Peyer's patch (tissue), 4 donors: ENCODE results near the gene TDP1.

ENCODE experiments used
- POLR2A ChIP-seq, 2 donors: fragments of 450-650 bp; IDR thresholded peaks; one replicate each; pipeline ENCODE4 v1.5.1; 2017; ENCODE audit warnings: antibody characterized with exemption in 2 of 2, mild to moderate bottlenecking in 2 of 2, moderate library complexity in 2 of 2
- TF ChIP-seq, protein P1 (sequence below), 6 experiments: fragments of 450-650 bp in 4 of 6; fragments of 200-600 bp in 2 of 6; sonication (generic) in 1 of 6; IDR thresholded peaks; one replicate each; pipeline ENCODE4 v1.5.1; 2017 to 2019; ENCODE audit warnings: antibody characterized with exemption in 6 of 6, mild to moderate bottlenecking in 3 of 6, moderate library complexity in 1 of 6

- TF ChIP-seq POLR2A (IDR thresholded peaks at IDR 0.05), result no peak
- TF ChIP-seq, protein P1, sequence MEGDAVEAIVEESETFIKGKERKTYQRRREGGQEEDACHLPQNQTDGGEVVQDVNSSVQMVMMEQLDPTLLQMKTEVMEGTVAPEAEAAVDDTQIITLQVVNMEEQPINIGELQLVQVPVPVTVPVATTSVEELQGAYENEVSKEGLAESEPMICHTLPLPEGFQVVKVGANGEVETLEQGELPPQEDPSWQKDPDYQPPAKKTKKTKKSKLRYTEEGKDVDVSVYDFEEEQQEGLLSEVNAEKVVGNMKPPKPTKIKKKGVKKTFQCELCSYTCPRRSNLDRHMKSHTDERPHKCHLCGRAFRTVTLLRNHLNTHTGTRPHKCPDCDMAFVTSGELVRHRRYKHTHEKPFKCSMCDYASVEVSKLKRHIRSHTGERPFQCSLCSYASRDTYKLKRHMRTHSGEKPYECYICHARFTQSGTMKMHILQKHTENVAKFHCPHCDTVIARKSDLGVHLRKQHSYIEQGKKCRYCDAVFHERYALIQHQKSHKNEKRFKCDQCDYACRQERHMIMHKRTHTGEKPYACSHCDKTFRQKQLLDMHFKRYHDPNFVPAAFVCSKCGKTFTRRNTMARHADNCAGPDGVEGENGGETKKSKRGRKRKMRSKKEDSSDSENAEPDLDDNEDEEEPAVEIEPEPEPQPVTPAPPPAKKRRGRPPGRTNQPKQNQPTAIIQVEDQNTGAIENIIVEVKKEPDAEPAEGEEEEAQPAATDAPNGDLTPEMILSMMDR (IDR thresholded peaks at IDR 0.05), result peak; percentile 21 to 81 (median 75)
Measured at GRCh38 chr14:89973234-89973823, 17.6 kb downstream of the TDP1 start.
